GM23338 (cell line): ENCODE measurements around the gene CMC2. TPM values are rescaled to one million over a fixed set of nuclear protein-coding genes. Genes with fewer than 3 reads are reported as not detected.

Experiments
- ATAC-seq: fragments of 200-7000 bp; cut with Tn5 transposase; 3 replicates; pipeline ENCODE4 v1.9.1; 2020
- DNase-seq: peaks from one replicate; pipeline ENCODE4 v3.0.0-alpha.2; 2015; ENCODE audit warnings: low spot score
- H2AFZ ChIP-seq: fragments of 200-600 bp; sonication (generic); 2 replicates; pipeline ENCODE4 v1.8.0; 2016; ENCODE audit warnings: antibody characterized with exemption, mild to moderate bottlenecking, moderate library complexity
- H3F3A ChIP-seq: fragments of 200-600 bp; sonication (generic); replicated peaks from 2 replicates; pipeline ENCODE4 v1.8.0; 2017; ENCODE audit warnings: antibody characterized with exemption, mixed run types, low read depth
- H3K27ac ChIP-seq: fragments of 200-600 bp; sonication (generic); 2 replicates; pipeline ENCODE4 v1.6.1; 2016; ENCODE audit warnings: low read depth
- H3K27me3 ChIP-seq: fragments of 200-600 bp; sonication (generic); 2 replicates; pipeline ENCODE4 v1.8.0; 2016; ENCODE audit warnings: mild to moderate bottlenecking, mixed run types, moderate library complexity; ENCODE audit not compliant: insufficient read depth
- H3K36me3 ChIP-seq: fragments of 200-600 bp; sonication (generic); 2 replicates; pipeline ENCODE4 v1.8.0; 2016; ENCODE audit warnings: mild to moderate bottlenecking; ENCODE audit not compliant: insufficient read depth
- H3K4me1 ChIP-seq: fragments of 200-600 bp; sonication (generic); 2 replicates; pipeline ENCODE4 v1.8.0; 2016; ENCODE audit warnings: mild to moderate bottlenecking, moderate library complexity; ENCODE audit not compliant: insufficient read depth
- H3K4me2 ChIP-seq: fragments of 200-600 bp; sonication (generic); 2 replicates; pipeline ENCODE4 v1.7.1; 2017; ENCODE audit warnings: mixed run types
- H3K4me3 ChIP-seq: fragments of 200-600 bp; sonication (generic); 2 replicates; pipeline ENCODE4 v1.6.1; 2016; ENCODE audit warnings: mixed run types
- H3K79me2 ChIP-seq: fragments of 200-600 bp; sonication (generic); replicated peaks from 2 replicates; pipeline ENCODE4 v1.8.0; 2017; ENCODE audit warnings: mild to moderate bottlenecking; ENCODE audit not compliant: insufficient read depth
- H3K9me2 ChIP-seq: fragments of 200-600 bp; sonication (generic); 2 replicates; pipeline ENCODE4 v1.8.0; 2017; ENCODE audit not compliant: insufficient read depth
- H4K20me1 ChIP-seq: fragments of 200-600 bp; sonication (generic); replicated peaks from 2 replicates; pipeline ENCODE4 v1.8.0; 2017; ENCODE audit warnings: mild to moderate bottlenecking; ENCODE audit not compliant: insufficient read depth
- H3K27ac Mint-ChIP-seq: 2 replicates; pipeline ENCODE4 v1.8.0; 2020; ENCODE audit warnings: inconsistent platforms, mild to moderate bottlenecking, moderate library complexity, mixed read lengths
- H3K27me3 Mint-ChIP-seq: 3 replicates; pipeline ENCODE4 v1.8.0; 2022; ENCODE audit warnings: low read depth, mild to moderate bottlenecking, moderate library complexity, mixed read lengths, inconsistent platforms; ENCODE audit not compliant: insufficient read depth, poor library complexity
- H3K36me3 Mint-ChIP-seq: 3 replicates; pipeline ENCODE4 v1.8.0; 2021; ENCODE audit warnings: low read depth, mild to moderate bottlenecking, inconsistent platforms, moderate library complexity, mixed read lengths
- H3K4me1 Mint-ChIP-seq: 3 replicates; pipeline ENCODE4 v1.8.0; 2020; ENCODE audit warnings: mild to moderate bottlenecking, inconsistent platforms, mixed read lengths
- H3K4me3 Mint-ChIP-seq: 3 replicates; pipeline ENCODE4 v1.8.0; 2021; ENCODE audit warnings: moderate library complexity, mild to moderate bottlenecking, inconsistent platforms, mixed read lengths
- H3K9me3 Mint-ChIP-seq: 3 replicates; pipeline ENCODE4 v1.8.0; 2020; ENCODE audit warnings: moderate library complexity, mild to moderate bottlenecking, inconsistent platforms, mixed read lengths
- CREB1 ChIP-seq: fragments of 250-450 bp; sonication (Bioruptor Pico); IDR thresholded peaks from 2 replicates; pipeline ENCODE4 v1.5.0; 2020; ENCODE audit warnings: low read depth, mild to moderate bottlenecking, moderate library complexity
- ETS1 ChIP-seq: IDR thresholded peaks from 2 replicates; pipeline ENCODE4 v1.6.1; 2016; ENCODE audit warnings: antibody characterized with exemption
- JUNB ChIP-seq: IDR thresholded peaks from one replicate; pipeline ENCODE4 v1.6.1; 2016; ENCODE audit warnings: antibody characterized with exemption; ENCODE audit not compliant: unreplicated experiment
- POLR2AphosphoS5 ChIP-seq: IDR thresholded peaks from 2 replicates; pipeline ENCODE4 v1.6.1; 2016; ENCODE audit warnings: antibody characterized with exemption, low read depth
- ZNF114 ChIP-seq: fragments of 250-450 bp; sonication (Bioruptor Pico); IDR thresholded peaks from 2 replicates; pipeline ENCODE4 v1.5.0; 2020; ENCODE audit warnings: mild to moderate bottlenecking, moderate library complexity
- ZNF462 ChIP-seq: fragments of 250-450 bp; sonication (Bioruptor Pico); IDR thresholded peaks from 2 replicates; pipeline ENCODE4 v1.5.0; 2020; ENCODE audit warnings: mild to moderate bottlenecking, moderate library complexity
- polyA plus RNA-seq: library from polyadenylated mRNA; unstranded; fragments of >200 nt; fragmentation: Nextera tagmentation; extraction: Ambion mirVana; gene quantifications from 2 replicates; pipeline ENCODE4 v1.2.1, GENCODE V29; 2016
- total RNA-seq: library from RNA; depleted of rRNA; stranded (reverse); fragments of >200 nt; shearing (Covaris generic); gene quantifications from 2 replicates; pipeline ENCODE4 v1.2.3, GENCODE V29; 2014

The CMC2 gene
- total and polyA plus RNA-seq, 2 experiments from 2014 or later: 35.7 to 211 TPM

DNA sequence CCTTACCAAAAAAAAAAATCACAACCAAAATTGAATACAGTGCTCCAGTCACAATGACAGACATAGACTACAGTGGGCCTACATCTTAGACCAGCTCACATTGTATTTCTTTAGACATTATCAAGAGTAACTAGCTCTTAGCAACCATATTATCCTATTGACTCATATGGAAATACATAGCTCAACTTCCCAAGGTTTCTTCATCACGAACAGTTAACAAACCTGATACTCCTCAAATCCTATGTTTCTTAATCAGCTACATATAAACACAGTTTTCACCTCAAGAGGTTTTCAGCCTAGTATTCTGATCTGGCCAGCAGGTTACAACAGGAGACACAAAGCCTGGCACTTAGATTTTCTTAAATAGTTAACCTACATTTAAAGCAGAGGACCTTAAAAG is 29.7 kb downstream of the CMC2 start:
- Histone ChIP-seq H3K27ac (no peak overlapping the region), H4K20me1 (peaks cover 9% of the 10 kb centered on the region; the same call in 1 of the 2 replicates), H3K36me3 (no peaks in the 10 kb centered on the region), H3K9me2 (no peaks in the 10 kb centered on the region), H3K4me2 (no peak overlapping the region), H3F3A (no peaks in the 10 kb centered on the region), H3K79me2 (no peaks in the 10 kb centered on the region; the same call in 1 of the 2 replicates), H3K4me1 (no peaks in the 10 kb centered on the region), H2AFZ (no peak overlapping the region), H3K27me3 (no peaks in the 10 kb centered on the region), H3K4me3 (no peak overlapping the region)
- H3K9me3 Mint-ChIP-seq: no peaks in the 10 kb centered on the region
- DNase-seq (no peak), ATAC-seq (no peak)
- H3K4me1 Mint-ChIP-seq: peaks cover 2% of the 10 kb centered on the region; the same call in 2 of the 3 replicates
- H3K36me3 Mint-ChIP-seq: peaks cover 11% of the 10 kb centered on the region
- no peak for TF ChIP-seq ZNF114 (CRISPR knock-in tag)
- TF ChIP-seq ZNF462 (CRISPR knock-in tag): no peak
- no peak for TF ChIP-seq JUNB
- no peak for TF ChIP-seq ETS1
- no peak for TF ChIP-seq POLR2AphosphoS5
- no peak for TF ChIP-seq CREB1 (CRISPR knock-in tag)
- H3K4me3 Mint-ChIP-seq: no peak overlapping the region
- H3K27me3 Mint-ChIP-seq: peaks cover 2% of the 10 kb centered on the region
- H3K27ac Mint-ChIP-seq: no peak overlapping the region
